GM12878 (cell line): ENCODE data around the gene PDIA5. TPM values are rescaled to one million over a fixed set of nuclear protein-coding genes. Genes with fewer than 3 reads are reported as not detected.

Experiments used
- ATF3 ChIP-seq: IDR thresholded peaks from 2 replicates; pipeline ENCODE4 v1.6.1; 2011; ENCODE audit warnings: low read depth, mild to moderate bottlenecking, low read length, moderate library complexity, borderline replicate concordance; ENCODE audit errors: extremely low read depth
- SREBF2 ChIP-seq: IDR thresholded peaks from 2 replicates; pipeline ENCODE4 v1.6.1; 2012; ENCODE audit warnings: mild to moderate bottlenecking, low read length
- STAT3 ChIP-seq: IDR thresholded peaks from 2 replicates; pipeline ENCODE4 v1.6.1; 2011; ENCODE audit warnings: low read depth, low read length, improper control_type of control experiment
- YY1 ChIP-seq: IDR thresholded peaks from 2 replicates; pipeline ENCODE4 v1.6.1; 2011; ENCODE audit warnings: low read depth, mild to moderate bottlenecking, low read length
- ZBTB40 ChIP-seq: fragments of 450-650 bp; IDR thresholded peaks from 2 replicates; pipeline ENCODE4 v1.6.1; 2016; ENCODE audit warnings: mild to moderate bottlenecking, moderate library complexity, borderline replicate concordance
- polyA plus RNA-seq, 11 experiments: library from polyadenylated mRNA; depleted of rRNA in 4 of 11; unstranded in 6 of 11; stranded (reverse) in 5 of 11; fragments of >200 nt; fragmentation: Nextera tagmentation in 4 of 11; fragmentation: Illumina TruSeq in 1 of 11; extraction: Ambion mirVana in 4 of 11; extraction: Trizol in 1 of 11; gene quantifications; 1 replicate in 1 of 11; 2 replicates in 10 of 11; pipeline versions ENCODE4 v1.2.1 to v1.2.3, GENCODE V29; 2011 to 2016; ENCODE audit warnings: inconsistent platforms in 2 of 11, missing spikeins in 2 of 11, low read depth in 1 of 11
- total RNA-seq, 4 experiments: library from RNA; depleted of rRNA in 3 of 4; stranded (reverse); fragments of >200 nt in 3 of 4; fragmentation: Illumina TruSeq in 1 of 4; extraction: Trizol in 1 of 4; gene quantifications; 2 replicates each; pipeline versions ENCODE4 v1.2.1 to v1.2.3, GENCODE V29; 2013 to 2021
- TF ChIP-seq, protein P1 (sequence below): fragments of 450-650 bp; IDR thresholded peaks from 2 replicates; pipeline ENCODE4 v1.6.1; 2016; ENCODE audit warnings: mild to moderate bottlenecking

Gene PDIA5
- total and polyA plus RNA-seq, 10 of the 15 experiments (the other 5 are each of a cell fraction or from before 2014, with no cell fraction given) = 4.1 to 24.8 (median 19.2) TPM

GRCh38 chr3:123141276-123141675, 74.5 kb downstream of the PDIA5 start (continued):
- no peak for TF ChIP-seq ZBTB40
- no peak for TF ChIP-seq STAT3
- no peak for TF ChIP-seq YY1
- TF ChIP-seq, protein P1, sequence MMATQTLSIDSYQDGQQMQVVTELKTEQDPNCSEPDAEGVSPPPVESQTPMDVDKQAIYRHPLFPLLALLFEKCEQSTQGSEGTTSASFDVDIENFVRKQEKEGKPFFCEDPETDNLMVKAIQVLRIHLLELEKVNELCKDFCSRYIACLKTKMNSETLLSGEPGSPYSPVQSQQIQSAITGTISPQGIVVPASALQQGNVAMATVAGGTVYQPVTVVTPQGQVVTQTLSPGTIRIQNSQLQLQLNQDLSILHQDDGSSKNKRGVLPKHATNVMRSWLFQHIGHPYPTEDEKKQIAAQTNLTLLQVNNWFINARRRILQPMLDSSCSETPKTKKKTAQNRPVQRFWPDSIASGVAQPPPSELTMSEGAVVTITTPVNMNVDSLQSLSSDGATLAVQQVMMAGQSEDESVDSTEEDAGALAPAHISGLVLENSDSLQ = no peak
- TF ChIP-seq ATF3 = no peak
- no peak for TF ChIP-seq SREBF2
